ENCODE results near the gene SEMA6B.

SEMA6B gene

DNA sequence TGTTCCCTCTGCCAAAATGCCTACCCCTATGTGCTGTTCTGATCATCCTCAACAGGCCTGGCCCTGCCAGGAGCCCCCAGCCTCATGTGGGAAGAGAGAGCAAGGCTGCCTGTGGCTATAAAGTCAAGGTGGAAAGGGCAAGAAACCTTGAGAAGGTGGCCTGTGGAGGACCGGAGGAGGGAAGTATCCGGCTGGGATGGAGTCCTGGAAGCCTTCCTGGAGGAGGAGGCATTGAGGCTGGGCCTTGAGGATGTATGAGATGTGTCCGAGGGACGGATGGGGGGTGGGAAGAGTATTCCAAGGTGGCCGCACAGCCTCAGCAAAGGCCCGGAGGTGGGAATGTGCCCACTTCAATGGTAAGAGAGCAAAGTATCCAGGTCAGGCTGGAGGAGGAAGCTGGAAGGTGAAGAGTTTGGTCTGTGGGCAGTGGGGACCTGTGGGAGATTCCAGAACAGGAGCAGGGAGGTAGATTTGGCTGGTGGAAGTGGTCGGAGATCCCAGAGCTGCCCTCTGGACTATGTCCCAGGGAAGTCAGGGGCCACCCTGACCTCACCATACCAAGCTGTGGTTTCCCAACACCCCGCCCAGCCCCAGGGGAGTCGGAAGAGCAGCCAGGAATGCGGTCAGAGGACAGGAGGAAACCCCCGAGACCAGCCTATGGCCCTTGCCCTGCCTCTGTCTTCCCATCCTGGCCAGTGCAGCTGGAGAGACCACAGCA, 38.2 kb downstream of the SEMA6B start:
- TF ChIP-seq FOXP2 (optimal IDR thresholded peaks at IDR 0.05; ENCODE audit: borderline replicate concordance, extremely low read depth, extremely low read length, insufficient read depth), result no peak
- TF ChIP-seq, protein P1, sequence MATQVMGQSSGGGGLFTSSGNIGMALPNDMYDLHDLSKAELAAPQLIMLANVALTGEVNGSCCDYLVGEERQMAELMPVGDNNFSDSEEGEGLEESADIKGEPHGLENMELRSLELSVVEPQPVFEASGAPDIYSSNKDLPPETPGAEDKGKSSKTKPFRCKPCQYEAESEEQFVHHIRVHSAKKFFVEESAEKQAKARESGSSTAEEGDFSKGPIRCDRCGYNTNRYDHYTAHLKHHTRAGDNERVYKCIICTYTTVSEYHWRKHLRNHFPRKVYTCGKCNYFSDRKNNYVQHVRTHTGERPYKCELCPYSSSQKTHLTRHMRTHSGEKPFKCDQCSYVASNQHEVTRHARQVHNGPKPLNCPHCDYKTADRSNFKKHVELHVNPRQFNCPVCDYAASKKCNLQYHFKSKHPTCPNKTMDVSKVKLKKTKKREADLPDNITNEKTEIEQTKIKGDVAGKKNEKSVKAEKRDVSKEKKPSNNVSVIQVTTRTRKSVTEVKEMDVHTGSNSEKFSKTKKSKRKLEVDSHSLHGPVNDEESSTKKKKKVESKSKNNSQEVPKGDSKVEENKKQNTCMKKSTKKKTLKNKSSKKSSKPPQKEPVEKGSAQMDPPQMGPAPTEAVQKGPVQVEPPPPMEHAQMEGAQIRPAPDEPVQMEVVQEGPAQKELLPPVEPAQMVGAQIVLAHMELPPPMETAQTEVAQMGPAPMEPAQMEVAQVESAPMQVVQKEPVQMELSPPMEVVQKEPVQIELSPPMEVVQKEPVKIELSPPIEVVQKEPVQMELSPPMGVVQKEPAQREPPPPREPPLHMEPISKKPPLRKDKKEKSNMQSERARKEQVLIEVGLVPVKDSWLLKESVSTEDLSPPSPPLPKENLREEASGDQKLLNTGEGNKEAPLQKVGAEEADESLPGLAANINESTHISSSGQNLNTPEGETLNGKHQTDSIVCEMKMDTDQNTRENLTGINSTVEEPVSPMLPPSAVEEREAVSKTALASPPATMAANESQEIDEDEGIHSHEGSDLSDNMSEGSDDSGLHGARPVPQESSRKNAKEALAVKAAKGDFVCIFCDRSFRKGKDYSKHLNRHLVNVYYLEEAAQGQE (IDR thresholded peaks at IDR 0.05; ENCODE audit: insufficient read depth in 1 of 2, low read depth in 2 of 2, low read length in 2 of 2), result no peak
- TF ChIP-seq SIN3A (IDR thresholded peaks at IDR 0.05; ENCODE audit: borderline replicate concordance, insufficient read depth, low read length), result no peak
- TF ChIP-seq POLR2AphosphoS5 (IDR thresholded peaks at IDR 0.05; ENCODE audit: low read depth, low read length), result no peak
- TF ChIP-seq TAF1 (IDR thresholded peaks at IDR 0.05; ENCODE audit: borderline replicate concordance, insufficient read depth, low read length), result no peak

DNA sequence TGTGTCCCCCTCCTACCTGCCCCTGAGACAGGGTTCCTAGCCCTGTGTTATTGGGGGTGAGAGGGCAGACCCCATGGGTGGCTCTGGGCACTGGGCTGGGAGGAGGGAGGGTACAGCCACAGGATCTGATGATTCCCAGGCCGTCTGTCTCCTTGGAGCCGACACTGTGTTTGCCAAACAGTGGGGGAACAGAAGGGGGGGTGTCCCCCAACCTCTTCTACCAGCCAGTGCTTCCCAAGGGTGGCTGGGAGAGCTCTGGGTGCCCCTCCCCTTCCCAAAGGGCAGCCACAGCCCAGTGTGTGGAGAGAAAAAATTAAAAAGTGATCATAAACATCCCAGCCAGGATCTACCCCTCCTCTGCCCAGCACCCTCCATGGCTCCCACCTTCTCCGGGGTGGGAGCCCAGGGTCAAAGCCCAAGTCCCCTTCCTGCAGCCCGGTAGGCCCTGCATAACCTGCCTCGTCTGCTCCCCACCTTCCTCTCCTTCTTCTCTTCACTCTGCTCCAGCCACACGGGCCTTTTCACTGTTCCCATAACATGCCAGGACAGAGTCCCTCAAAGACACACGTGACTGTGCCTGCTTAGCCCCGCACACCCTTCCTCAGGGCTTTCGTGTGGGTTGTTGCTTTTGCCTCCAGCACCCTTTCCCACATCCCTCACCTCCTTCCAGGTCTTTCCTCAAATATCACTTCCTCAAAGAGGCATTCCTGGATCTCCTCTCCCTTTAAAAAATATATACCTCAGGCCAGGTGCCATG, 39.8 kb downstream of the SEMA6B start:
- TF ChIP-seq TAF1 (IDR thresholded peaks at IDR 0.05; ENCODE audit: borderline replicate concordance, insufficient read depth, low read length) (no peak), FOXP2 (optimal IDR thresholded peaks at IDR 0.05; ENCODE audit: borderline replicate concordance, extremely low read depth, extremely low read length, insufficient read depth) (no peak), SIN3A (IDR thresholded peaks at IDR 0.05; ENCODE audit: borderline replicate concordance, insufficient read depth, low read length) (no peak), POLR2AphosphoS5 (IDR thresholded peaks at IDR 0.05; ENCODE audit: low read depth, low read length) (no peak)
- TF ChIP-seq, protein P1 (IDR thresholded peaks at IDR 0.05; ENCODE audit: insufficient read depth in 1 of 2, low read depth in 2 of 2, low read length in 2 of 2), result no peak

DNA sequence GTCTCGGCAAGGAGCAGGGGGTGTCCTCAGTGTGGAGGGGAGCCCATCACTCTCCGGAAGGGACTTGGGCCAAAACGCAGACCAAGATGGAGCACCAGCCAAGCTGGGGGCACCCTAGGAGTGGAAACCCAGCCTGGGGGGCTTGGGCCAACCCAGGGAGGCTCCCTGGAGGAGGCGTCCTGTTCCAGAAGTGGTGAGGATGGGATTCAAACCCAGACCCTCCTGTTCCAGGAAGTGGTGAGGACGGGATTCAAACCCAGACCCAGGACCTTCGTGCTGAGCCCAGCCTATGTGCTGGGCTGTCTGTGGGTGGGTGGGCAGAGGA, 40.4 kb downstream of the SEMA6B start:
- TF ChIP-seq FOXP2 (optimal IDR thresholded peaks at IDR 0.05; ENCODE audit: borderline replicate concordance, extremely low read depth, extremely low read length, insufficient read depth), result no peak
- TF ChIP-seq POLR2AphosphoS5 (IDR thresholded peaks at IDR 0.05; ENCODE audit: low read depth, low read length), result no peak
- TF ChIP-seq TAF1 (IDR thresholded peaks at IDR 0.05; ENCODE audit: borderline replicate concordance, insufficient read depth, low read length), result no peak
- TF ChIP-seq, protein P1 (IDR thresholded peaks at IDR 0.05; ENCODE audit: insufficient read depth in 1 of 2, low read depth in 2 of 2, low read length in 2 of 2), result no peak
- TF ChIP-seq SIN3A (IDR thresholded peaks at IDR 0.05; ENCODE audit: borderline replicate concordance, insufficient read depth, low read length), result no peak

DNA sequence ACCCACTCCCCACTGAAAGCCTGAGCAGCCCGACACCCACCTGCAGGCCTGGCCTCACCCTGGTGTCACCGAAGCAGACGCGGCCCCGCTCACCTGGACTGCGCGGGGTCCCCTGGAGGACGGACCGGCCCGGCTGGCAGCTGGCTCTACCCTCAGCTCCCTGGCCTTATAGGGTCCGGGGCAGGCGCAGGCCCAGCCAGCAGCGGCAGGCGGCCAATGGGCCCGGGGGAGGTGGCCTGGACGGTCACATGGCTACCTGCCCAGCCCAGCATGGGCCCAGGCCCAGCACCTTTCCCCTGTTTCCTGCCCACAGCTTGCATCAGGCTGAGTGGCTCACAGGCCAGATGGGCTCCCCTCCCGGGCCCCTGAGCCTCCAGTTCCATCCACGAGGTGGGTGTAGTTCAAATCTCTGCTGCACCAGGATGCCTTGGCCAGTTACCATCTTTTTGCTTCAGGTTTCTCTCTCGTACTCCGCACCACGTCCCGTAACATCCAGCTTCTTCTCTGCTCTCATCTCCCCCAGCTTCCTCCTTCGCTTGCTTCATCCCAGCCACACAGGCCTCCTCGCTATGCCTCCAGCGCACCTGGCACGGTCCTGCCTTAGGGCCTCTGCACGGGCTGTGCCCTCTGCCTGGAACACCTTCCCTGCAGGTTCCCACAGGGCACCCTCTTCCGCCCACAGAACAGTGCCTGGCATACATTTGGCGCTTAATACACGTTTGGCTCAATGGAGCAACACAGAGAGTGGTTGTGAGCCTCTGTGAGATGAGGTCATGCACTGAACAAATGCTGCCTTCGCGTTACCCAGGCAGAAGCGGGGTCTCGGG, 40.9 kb downstream of the SEMA6B start, which contains the start of gene PLIN4:
TSS of gene PLIN4 (minus strand) at position 142 of the 827 bp plus-strand sequence. CDS start 214 bp downstream, outside the sequence.
- TF ChIP-seq, protein P1 (IDR thresholded peaks at IDR 0.05; ENCODE audit: insufficient read depth in 1 of 2, low read depth in 2 of 2, low read length in 2 of 2), result no peak
- TF ChIP-seq TAF1 (IDR thresholded peaks at IDR 0.05; ENCODE audit: borderline replicate concordance, insufficient read depth, low read length), result no peak
